Gastroesophageal sphincter (tissue), 3 donors: ENCODE results near the gene CENPT.

Experiments
- EP300 ChIP-seq: sonication (generic); formaldehyde crosslinking; IDR thresholded peaks from one replicate; pipeline ENCODE4 v1.6.1; 2017; ENCODE audit warnings: antibody characterized with exemption, mild to moderate bottlenecking
- TF ChIP-seq, protein P1 (sequence below), 4 experiments: fragments of 200-600 bp in 2 of 4; fragments of 450-650 bp in 2 of 4; sonication (generic) in 1 of 4; IDR thresholded peaks; one replicate each; pipeline ENCODE4 v1.5.1; 2017 to 2019; ENCODE audit warnings: antibody characterized with exemption in 4 of 4, mild to moderate bottlenecking in 2 of 4, moderate library complexity in 2 of 4

- TF ChIP-seq, protein P1, sequence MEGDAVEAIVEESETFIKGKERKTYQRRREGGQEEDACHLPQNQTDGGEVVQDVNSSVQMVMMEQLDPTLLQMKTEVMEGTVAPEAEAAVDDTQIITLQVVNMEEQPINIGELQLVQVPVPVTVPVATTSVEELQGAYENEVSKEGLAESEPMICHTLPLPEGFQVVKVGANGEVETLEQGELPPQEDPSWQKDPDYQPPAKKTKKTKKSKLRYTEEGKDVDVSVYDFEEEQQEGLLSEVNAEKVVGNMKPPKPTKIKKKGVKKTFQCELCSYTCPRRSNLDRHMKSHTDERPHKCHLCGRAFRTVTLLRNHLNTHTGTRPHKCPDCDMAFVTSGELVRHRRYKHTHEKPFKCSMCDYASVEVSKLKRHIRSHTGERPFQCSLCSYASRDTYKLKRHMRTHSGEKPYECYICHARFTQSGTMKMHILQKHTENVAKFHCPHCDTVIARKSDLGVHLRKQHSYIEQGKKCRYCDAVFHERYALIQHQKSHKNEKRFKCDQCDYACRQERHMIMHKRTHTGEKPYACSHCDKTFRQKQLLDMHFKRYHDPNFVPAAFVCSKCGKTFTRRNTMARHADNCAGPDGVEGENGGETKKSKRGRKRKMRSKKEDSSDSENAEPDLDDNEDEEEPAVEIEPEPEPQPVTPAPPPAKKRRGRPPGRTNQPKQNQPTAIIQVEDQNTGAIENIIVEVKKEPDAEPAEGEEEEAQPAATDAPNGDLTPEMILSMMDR (IDR thresholded peaks at IDR 0.05), result no peak
- TF ChIP-seq EP300, result no peak
These were observed 26.2 kb upstream of the CENPT start for GRCh38 chr16:67873435-67874370.
